Activated CD4-positive, alpha-beta T cell treated with anti-CD3 and anti-CD28 coated beads for 24 hours (primary cell): ENCODE measurements around the gene KIF2C.
"Not testable (repeated sequence)": the region's sequence is repeated elsewhere in the genome, so short reads cannot be mapped to it uniquely, and the experiment has no call there.

Source experiments
- DNase-seq, 2 donors: peaks; one replicate each; pipeline ENCODE4 v3.0.0-alpha.2; 2020; ENCODE audit warnings: low read depth in 2 of 2

Gene KIF2C

DNA sequence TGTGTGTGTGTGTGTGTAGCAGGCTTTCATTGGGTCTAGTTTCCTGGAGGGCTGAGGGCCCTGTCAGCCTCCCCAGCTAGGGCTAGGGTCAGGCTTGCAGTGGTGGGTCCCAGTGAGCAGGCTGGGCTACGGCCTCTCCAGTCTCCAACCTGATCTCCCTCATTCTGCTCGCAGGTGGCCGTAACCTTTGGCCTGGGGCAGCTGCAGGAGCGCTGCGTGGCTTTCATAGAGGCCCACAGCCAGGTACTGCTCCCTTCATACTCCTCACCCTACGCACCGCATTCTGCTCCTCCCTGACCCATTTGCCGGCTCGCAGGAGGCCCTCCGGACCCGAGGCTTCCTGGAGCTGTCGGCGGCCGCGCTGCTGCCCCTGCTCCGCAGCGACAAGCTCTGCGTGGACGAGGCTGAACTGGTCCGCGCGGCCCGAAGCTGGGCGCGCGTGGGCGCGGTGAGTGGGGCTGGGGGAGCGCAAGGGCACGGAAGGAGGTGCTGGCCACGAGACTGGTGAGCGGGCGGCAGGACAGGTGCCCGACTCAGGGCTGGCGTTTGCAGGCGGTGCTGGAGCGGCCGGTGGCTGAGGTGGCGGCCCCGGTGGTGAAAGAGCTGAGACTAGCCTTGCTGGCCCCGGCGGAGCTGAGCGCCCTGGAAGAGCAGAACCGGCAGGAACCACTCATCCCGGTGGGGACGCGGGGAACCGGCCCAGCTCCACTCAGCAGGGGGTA, 73.3 kb downstream of the KIF2C start:
- no peak for DNase-seq

DNA sequence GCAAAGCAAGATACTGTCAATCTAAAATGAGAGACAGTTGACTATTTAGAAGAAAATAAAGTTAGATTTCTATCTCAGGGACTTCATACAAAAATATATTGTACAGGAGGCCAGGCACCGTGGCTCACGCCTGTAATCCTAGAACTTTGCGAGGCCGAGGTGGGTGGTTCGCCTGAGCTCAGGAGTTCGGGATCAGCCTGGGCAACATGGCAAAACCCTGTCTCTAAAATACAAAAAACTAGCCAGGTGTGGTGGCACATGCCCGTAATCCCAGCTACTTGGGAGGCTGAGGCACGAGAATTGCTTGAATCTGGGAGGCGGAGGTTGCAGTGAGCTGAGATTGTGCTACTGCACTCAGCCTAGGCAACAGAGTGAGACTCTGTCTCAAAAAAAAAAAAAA, 76.3 kb downstream of the KIF2C start:
- not testable (repeated sequence) for DNase-seq

DNA sequence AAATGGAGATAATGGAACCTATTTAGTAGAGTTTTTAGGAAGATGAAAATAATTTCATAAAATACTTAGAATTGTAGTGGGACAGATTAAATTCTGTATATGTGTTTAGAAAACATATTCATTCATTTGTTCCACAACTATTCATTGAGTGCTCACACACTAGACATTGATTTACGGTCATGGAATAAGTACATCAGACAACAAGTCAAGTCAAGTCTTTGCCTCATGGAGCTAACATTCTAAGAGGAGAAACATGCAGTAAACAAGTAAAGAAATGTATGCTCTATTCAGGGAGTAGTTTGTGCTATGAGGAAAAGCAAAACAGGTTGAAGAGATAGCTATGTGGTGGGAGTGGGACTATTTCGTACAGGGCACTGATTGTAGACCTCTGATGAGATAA, 77.7 kb downstream of the KIF2C start:
- no peak for DNase-seq
